ENCODE measurements around the gene C11orf21.

GRCh38 chr11:2306452-2306823, 4.7 kb upstream of the C11orf21 start:
- TF ChIP-seq CTCF (conservative IDR thresholded peaks at IDR 0.05 in 1 of 2, IDR thresholded peaks at IDR 0.05 in 1 of 2; ENCODE audit: low read depth in 1 of 2, low read length in 2 of 2) = no peak
- TF ChIP-seq EZH2 (IDR thresholded peaks at IDR 0.05; ENCODE audit: low read length, missing control alignments) = no peak
